Colonic mucosa (tissue), 4 donors: ENCODE results near the gene CFAP74. TPM values are rescaled to one million over a fixed set of nuclear protein-coding genes. Genes with fewer than 3 reads are reported as not detected.

Experiments used
- DNase-seq: peaks from one replicate; pipeline ENCODE4 v3.0.0-alpha.2; 2020
- H3K27ac ChIP-seq: fragments of 200-600 bp; one replicate; pipeline ENCODE4 v1.8.0; 2021
- H3K27me3 ChIP-seq: fragments of 200-600 bp; one replicate; pipeline ENCODE4 v1.8.0; 2021
- H3K36me3 ChIP-seq: fragments of 200-600 bp; one replicate; pipeline ENCODE4 v1.8.0; 2021
- H3K4me1 ChIP-seq: fragments of 200-600 bp; one replicate; pipeline ENCODE4 v1.8.0; 2021; ENCODE audit warnings: mild to moderate bottlenecking
- H3K4me3 ChIP-seq: fragments of 200-600 bp; one replicate; pipeline ENCODE4 v1.8.0; 2021
- H3K9ac ChIP-seq, 2 donors: one replicate each; pipeline ENCODE4 v1.7.0; 2013; ENCODE audit warnings: control low read depth in 2 of 2, low read depth in 2 of 2, low read length in 2 of 2
- H3K9me3 ChIP-seq: fragments of 200-600 bp; one replicate; pipeline ENCODE4 v1.8.0; 2021
- CTCF ChIP-seq: fragments of 200-600 bp; IDR thresholded peaks from one replicate; pipeline ENCODE4 v1.8.0; 2022; ENCODE audit warnings: antibody characterized with exemption, mild to moderate bottlenecking
- intact Hi-C: fragments of 100-400 bp; cut with DNase I; formaldehyde crosslinking; loops from one replicate; pipeline ENCODE4 v1.14.1; 2022
- total RNA-seq, 2 donors: library from RNA; stranded (reverse); fragmentation: NEBNext Ultra II Directional in 1 of 2; extraction: Animal tissue kit (Norgen Biotek cat#: 25700) in 1 of 2; gene quantifications; one replicate each; pipeline ENCODE4 v1.2.1, GENCODE V29; 2021
- donor health status: healthy.
- donor health status: DM: no; HTN: no; CAD: no.
- donor health status: DM: no; HTN: no; CAD: no.

The CFAP74 gene
- total RNA-seq, 2 donors from 2014 or later: 0.10 to 0.16 TPM

GRCh38 chr1:2041305-2041704 lies 37.7 kb upstream of the CFAP74 start:
- Histone ChIP-seq H3K27me3 (peaks cover 4% of the 10 kb centered on the region), H3K4me3 (no peak overlapping the region), H3K4me1 (peaks cover 5% of the 10 kb centered on the region), H3K27ac (no peak overlapping the region), H3K9me3 (no peaks in the 10 kb centered on the region), H3K9ac (no peak overlapping the region), H3K36me3 (no peaks in the 10 kb centered on the region)
- intact Hi-C loops: loop anchor here (5.0 kb wide), 1 partner anchor 99 kb away; no protein-coding TSS in a partner anchor
- TF ChIP-seq CTCF: no peak
- no peak for DNase-seq

GRCh38 chr1:2039251-2039650 lies 35.7 kb upstream of the CFAP74 start:
- TF ChIP-seq CTCF: no peak
- intact Hi-C loops: loop anchor here (5.0 kb wide), 1 partner anchor 77 kb away; no protein-coding TSS in a partner anchor
- H3K27me3 ChIP-seq: no peaks in the 10 kb centered on the region
- H3K9ac ChIP-seq: no peak overlapping the region
- H3K4me1 ChIP-seq: no peaks in the 10 kb centered on the region
- H3K27ac ChIP-seq: no peak overlapping the region
- no peaks in the 10 kb centered on the region for H3K36me3 ChIP-seq
- no peak overlapping the region for H3K4me3 ChIP-seq
- no peaks in the 10 kb centered on the region for H3K9me3 ChIP-seq
- DNase-seq: no peak

- Histone ChIP-seq H3K4me1 (no peaks in the 10 kb centered on the region), H3K27ac (no peak overlapping the region), H3K4me3 (no peak overlapping the region), H3K9me3 (no peaks in the 10 kb centered on the region), H3K9ac (no peak overlapping the region), H3K36me3 (no peaks in the 10 kb centered on the region), H3K27me3 (no peaks in the 10 kb centered on the region)
- TF ChIP-seq CTCF: no peak
- no peak for DNase-seq
- intact Hi-C loops: loop anchor here (5.0 kb wide), 1 partner anchor 76 kb away; no protein-coding TSS in a partner anchor
Observed at GRCh38 chr1:2038229-2038628, 34.6 kb upstream of the CFAP74 start.

GRCh38 chr1:2037314-2037979 lies 33.9 kb upstream of the CFAP74 start:
- H3K27ac ChIP-seq: no peak overlapping the region
- no peaks in the 10 kb centered on the region for H3K9me3 ChIP-seq
- H3K36me3 ChIP-seq: no peaks in the 10 kb centered on the region
- no peaks in the 10 kb centered on the region for H3K4me1 ChIP-seq
- intact Hi-C loops: loop anchor here (5.0 kb wide), 1 partner anchor 75 kb away; no protein-coding TSS in a partner anchor
- H3K27me3 ChIP-seq: no peaks in the 10 kb centered on the region
- H3K9ac ChIP-seq: no peak overlapping the region
- TF ChIP-seq CTCF: no peak
- H3K4me3 ChIP-seq: no peak overlapping the region
- no peak for DNase-seq

GRCh38 chr1:2036287-2036686 lies 32.7 kb upstream of the CFAP74 start:
- no peak overlapping the region for H3K9ac ChIP-seq
- intact Hi-C loops: loop anchor here (5.0 kb wide), 1 partner anchor 74 kb away; no protein-coding TSS in a partner anchor
- no peaks in the 10 kb centered on the region for H3K9me3 ChIP-seq
- no peaks in the 10 kb centered on the region for H3K27me3 ChIP-seq
- no peak for DNase-seq
- no peak for TF ChIP-seq CTCF
- H3K4me3 ChIP-seq: no peak overlapping the region
- H3K36me3 ChIP-seq: no peaks in the 10 kb centered on the region
- no peak overlapping the region for H3K27ac ChIP-seq
- H3K4me1 ChIP-seq: no peaks in the 10 kb centered on the region
